GM21381 (cell line): ENCODE data around the gene CYP1A2.
"Not testable (repeated sequence)": the region's sequence is repeated elsewhere in the genome, so short reads cannot be mapped to it uniquely, and the experiment has no call there.

Experiments used
- ATAC-seq: cut with Tn5 transposase; IDR thresholded peaks from one replicate; pipeline ENCODE4 v1.9.1; 2021; ENCODE audit warnings: mild to moderate bottlenecking, moderate library complexity; ENCODE audit not compliant: unreplicated experiment

The CYP1A2 gene, protein sequence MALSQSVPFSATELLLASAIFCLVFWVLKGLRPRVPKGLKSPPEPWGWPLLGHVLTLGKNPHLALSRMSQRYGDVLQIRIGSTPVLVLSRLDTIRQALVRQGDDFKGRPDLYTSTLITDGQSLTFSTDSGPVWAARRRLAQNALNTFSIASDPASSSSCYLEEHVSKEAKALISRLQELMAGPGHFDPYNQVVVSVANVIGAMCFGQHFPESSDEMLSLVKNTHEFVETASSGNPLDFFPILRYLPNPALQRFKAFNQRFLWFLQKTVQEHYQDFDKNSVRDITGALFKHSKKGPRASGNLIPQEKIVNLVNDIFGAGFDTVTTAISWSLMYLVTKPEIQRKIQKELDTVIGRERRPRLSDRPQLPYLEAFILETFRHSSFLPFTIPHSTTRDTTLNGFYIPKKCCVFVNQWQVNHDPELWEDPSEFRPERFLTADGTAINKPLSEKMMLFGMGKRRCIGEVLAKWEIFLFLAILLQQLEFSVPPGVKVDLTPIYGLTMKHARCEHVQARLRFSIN

DNA sequence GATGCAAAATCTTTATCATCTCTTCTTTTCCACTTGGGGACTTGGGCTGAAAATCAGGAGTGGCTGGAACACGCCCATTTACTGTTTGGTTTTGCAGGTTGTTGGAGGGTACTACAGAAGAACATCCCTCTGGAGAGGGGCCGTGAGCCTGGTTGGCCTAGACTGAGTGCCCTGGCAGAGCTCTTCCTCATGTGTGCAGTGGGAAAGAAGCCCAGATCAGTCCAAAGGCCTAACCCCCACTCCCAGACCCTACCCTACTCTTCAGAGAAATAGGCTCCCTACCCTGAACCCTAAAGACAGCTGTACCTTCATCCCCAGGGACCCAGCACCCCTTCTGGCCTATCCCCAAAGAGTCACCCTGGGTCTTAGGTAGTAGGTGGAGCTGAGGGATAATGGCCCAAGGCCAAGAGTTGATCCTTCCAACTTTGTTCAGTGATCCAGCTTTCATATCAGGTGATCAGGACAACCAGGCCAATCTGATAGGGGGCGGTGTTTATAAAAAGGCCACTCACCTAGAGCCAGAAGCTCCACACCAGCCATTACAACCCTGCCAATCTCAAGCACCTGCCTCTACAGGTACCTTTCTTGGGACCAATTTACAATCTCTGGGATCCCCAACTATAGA is at the start of gene CYP1A2:
CYP1A2 (plus strand) TSS at position 524 of the 625 bp plus-strand sequence. CDS start 894 bp downstream, outside the sequence.
- no peak for ATAC-seq

DNA sequence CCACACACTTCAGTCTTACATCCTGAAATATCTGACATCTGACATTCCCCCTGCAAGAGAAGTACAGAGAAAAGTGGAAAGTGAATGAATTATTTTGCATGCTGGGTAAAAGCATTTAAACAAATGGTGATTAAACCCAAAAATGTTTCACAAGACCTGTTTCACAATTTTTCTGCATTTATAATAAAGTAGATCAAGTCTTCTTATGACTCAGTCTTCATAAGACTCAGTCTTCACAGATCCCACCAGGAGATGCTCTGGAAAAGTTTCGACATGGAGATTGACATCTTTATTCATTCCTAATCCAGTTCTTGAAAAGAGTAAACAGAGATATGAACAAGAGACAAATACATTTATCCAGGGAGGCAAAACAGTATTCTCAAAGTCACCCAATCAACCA is 39.6 kb upstream of the CYP1A2 start:
- ATAC-seq, result no peak

DNA sequence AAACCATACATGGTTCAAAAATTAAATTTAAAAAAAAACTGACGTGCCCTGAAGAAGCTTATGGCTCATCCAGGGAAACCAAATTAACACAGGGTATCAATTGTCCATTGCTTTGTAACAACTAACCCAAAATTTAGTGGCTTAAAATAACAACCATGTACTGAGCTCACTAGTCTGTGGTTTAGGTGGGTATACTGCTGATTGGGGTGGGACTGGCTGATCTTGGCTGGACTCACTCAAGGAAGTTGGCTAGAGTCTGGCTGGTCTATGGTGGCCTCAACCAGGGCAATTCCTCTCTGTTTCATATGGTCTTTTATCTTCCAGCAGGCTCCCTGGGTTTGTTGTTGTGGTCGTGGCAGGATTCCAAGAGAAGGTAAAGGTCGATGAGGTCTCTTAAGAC is 38.8 kb upstream of the CYP1A2 start:
- no peak for ATAC-seq

GRCh38 chr15:74710319-74711094 is 38.1 kb upstream of the CYP1A2 start:
- ATAC-seq, result no peak

DNA sequence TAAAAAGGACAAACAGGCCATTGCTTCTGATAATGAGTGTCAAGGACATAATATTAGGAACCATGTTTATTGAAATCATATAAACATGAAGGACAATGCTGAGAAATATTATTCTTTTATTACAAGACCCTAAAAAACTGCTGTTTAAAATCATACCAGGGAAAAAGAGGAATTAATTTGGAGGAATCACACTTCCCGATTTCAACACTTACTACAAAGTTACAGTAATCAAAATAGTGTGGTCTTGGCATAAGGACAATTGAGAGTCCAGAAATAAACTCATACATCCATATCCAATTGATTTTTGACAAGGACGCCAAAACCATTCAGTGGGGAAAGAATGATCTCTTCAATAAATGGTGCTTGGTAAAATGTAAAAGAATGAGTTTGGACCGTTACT is 36.3 kb upstream of the CYP1A2 start:
- no peak for ATAC-seq

GRCh38 chr15:74716651-74717050 is 32.0 kb upstream of the CYP1A2 start:
- no peak for ATAC-seq

GRCh38 chr15:74722591-74722990 is 26.1 kb upstream of the CYP1A2 start:
- no peak for ATAC-seq

DNA sequence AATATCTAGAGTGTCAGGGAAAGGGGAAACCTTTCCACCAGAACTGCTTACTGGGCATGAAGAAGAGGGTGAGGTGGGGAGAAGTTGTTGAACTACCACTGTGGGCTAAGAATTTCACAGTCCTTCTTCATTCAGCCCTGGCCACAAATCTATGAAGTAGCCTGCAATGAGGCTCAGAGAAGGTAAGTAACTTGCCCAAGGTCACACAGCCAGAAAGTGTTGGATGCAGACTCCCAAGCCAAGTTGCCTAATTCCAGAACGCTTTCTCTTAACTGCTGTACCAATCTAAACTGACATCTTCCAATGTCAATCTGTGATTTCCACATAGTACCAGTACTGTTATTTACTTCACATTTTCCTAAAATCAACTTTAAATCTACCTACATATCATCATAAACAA is 25.5 kb upstream of the CYP1A2 start:
- no peak for ATAC-seq

DNA sequence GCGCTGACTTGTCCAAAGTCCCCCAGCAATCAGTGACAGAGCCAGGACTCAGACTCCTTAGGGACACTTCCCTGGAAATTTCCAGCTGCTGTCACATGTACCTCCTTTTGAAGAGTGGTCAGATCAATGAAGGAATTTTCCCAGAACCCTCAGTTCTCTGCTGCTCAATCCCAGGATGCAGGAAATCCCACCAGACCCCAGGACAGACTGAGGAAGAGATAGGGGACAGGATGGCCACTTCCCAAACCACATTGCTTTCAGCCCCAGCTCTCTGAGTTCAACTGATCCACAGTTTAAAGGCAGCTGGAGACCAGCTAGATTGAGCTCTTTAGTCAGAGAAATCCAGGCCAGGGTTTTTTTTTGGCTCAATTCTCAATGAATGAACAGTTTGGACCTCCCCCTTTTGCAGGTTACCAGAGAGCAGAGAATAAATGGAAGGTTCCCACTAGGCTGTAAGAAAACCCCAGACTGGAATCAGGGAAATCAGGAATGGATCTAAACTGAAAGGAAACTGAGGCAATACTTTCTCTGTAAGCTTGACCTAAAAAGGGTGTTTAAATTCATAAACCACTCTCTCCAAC is 24.8 kb upstream of the CYP1A2 start:
- no peak for ATAC-seq

- no peak for ATAC-seq
Observed at GRCh38 chr15:74724570-74725224, 23.9 kb upstream of the CYP1A2 start.

DNA sequence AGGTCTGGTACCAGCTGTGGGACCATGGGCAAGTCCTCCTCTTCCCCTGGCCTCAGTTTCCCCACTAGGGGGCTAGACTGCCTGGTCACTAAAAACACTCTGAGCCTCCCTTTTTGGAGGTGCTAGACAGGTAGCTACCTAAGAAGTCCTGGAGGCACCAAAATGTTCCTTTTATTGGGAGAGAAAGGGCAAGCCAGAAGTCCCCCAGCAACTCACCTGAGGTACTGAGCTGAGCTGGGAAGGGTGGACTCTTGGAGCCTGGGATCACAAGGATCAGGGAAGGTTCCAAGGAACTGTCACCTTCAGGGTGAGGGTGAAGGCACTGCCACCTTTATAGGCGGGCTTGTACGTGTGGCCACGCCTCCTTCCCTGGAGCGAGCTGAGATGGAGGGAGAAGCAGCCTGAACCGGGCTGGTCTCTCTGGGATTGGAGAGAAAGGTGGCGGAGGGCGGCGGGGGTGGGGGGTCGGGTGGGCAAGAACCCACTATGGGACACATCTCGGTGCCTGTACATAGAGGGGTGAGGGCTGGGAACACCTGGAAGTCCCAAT is 23.3 kb upstream of the CYP1A2 start, which contains the start of gene CYP1A1:
CYP1A1 (minus strand) TSS at position 304 of the 550 bp plus-strand sequence. CDS start 2,431 bp downstream, outside the sequence.
- no peak for ATAC-seq

- ATAC-seq, result peak; percentile 53
Observed at GRCh38 chr15:74725845-74726773, 22.5 kb upstream of the CYP1A2 start.

DNA sequence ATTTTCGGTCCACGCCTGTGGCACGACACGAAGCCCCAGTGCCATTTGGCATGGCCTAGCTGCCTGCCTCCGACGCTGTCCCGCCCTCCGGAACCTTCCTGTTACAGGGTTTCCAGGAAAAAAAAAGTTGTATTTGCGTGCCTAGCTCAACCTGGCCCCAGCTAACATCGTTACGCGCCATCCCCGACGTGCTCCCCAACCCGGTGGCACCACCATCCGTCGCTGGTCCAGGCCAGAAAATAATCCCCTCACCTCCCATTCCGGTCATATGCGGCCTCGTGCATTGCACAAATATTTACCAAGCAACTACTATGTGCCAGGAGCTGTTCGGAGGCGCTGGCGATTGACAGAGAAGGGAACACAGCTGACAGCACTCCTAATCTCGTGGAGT is 21.9 kb upstream of the CYP1A2 start:
- ATAC-seq, result no peak

DNA sequence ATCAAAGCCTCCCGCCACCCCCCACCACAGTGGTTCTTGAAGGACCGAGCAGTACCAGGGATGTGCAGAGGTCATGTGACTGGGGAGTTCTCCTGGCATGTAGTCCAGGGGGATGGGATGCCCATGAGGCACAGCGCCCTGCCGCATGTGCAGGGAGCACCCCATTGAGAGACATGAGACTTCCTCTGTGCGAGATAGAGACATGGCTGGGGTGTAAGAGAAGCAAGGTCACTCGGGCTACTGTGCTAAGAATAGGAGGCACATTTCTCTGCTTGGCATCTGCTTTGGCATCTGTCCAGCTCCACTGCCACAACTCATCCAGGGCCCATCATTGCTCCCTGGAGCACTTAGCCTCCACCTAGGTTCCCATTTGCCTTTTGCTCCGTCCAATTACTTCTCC is 20.9 kb upstream of the CYP1A2 start:
- ATAC-seq, result no peak

GRCh38 chr15:74728699-74729098 is 19.9 kb upstream of the CYP1A2 start:
- ATAC-seq, result not testable (repeated sequence)

- not testable (repeated sequence) for ATAC-seq
Observed at GRCh38 chr15:74729372-74729771, 19.3 kb upstream of the CYP1A2 start.

GRCh38 chr15:74730619-74731316 is 17.9 kb upstream of the CYP1A2 start:
- ATAC-seq, result no peak

- ATAC-seq, result no peak
Observed at GRCh38 chr15:74732846-74733245, 15.8 kb upstream of the CYP1A2 start.
